IPS-NIHi7 (cell line): ENCODE data around the gene AK3.

ENCODE experiments used
- DNase-seq: peaks from one replicate; pipeline ENCODE4 v3.0.0; 2012; ENCODE audit warnings: mixed read lengths; ENCODE audit errors: extremely low spot score

AK3 gene

DNA sequence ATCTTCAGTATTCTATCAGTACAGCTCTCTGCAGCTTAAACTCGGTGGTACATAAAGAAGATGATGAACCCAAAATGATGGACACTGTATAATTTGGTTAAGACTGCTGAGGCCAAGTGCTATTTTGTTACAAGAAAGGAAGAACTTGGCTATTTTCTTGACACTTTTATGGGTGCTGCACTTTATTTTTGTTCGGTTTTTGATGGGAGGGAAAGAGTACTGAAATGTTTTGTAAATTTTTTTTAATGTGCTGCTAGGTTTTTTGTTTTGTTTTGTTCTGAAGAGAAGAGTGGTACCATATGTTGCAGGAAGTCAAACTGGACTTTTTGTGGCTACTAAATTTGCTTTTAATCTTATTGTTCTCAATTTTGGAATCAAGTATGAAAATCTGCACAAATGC lies 35.0 kb downstream of the AK3 start:
- no peak for DNase-seq

DNA sequence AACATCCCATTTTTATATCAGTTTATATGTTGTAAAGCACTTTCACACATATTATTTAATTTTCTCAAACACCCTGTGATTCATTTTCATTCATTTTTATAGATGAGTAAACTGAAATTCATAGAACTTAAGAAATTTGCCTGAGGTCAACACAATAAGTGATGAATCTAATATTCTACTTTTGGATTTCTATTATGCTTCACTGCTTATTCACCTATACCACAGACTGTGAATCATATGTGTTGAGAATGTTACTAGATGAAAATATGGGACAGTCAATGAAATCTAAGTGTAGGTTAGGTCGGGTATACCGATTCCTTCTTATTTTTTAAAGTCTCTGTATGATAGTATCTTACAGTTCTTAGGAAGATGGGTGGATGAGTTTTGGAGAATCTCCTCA lies 36.9 kb downstream of the AK3 start:
- DNase-seq = no peak

DNA sequence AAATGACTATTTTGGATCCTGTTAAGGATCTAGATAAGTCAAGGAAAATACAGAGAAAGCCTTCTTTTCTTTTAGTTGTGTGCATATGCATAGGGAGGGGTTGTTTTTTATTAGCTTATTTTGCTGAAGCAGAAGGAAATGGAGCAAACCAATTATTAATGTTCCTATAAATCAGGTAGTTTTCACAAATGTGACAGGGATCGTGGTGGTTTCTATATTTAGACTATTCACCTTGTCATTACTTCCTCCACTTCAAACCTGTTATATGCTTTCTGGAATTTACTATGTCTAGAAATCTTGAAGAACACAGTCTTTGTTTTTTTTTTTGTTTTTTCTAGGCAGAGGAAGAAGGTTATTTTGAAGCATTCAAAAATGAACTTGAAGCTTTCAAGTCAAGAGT lies 39.5 kb downstream of the AK3 start:
- no peak for DNase-seq

DNA sequence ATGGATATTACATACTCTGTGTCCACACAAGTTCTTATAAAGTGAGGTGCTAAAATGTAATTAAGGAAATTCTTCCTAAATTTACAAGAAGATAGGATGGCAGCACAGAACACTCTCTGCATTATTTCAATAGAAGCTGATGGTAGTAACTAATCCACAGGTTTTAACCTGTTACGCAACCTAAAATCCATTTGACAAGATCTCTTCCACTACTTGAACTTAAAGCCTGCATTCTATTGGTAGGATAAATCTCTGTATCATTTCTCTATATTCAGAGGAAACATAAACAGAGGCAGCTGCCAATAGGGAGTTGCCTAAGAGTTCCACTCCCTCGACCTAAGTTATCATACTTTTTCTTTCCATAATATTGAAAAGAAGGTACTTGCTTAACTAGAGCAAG lies 40.1 kb downstream of the AK3 start:
- DNase-seq = no peak

GRCh38 chr9:4700091-4700490 lies 40.9 kb downstream of the AK3 start:
- no peak for DNase-seq

DNA sequence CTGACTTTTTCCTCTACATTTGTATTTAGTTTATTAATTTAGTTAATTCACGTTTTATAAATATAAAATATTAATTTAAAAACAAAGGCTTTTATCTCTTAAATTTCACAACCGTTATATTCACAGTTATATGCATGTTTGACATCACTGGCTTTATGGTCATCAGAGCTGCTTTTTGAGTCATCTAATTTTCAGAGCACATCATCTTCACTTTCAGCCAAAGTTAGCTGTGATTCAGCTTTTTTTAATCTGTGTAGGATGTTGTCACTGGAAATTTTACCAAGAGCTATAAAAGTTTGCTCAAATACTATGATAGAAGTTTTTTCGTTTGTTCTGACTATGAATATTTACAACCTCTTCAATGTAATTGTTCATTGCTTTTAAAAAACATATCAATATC lies 49.2 kb downstream of the AK3 start:
- DNase-seq = no peak

DNA sequence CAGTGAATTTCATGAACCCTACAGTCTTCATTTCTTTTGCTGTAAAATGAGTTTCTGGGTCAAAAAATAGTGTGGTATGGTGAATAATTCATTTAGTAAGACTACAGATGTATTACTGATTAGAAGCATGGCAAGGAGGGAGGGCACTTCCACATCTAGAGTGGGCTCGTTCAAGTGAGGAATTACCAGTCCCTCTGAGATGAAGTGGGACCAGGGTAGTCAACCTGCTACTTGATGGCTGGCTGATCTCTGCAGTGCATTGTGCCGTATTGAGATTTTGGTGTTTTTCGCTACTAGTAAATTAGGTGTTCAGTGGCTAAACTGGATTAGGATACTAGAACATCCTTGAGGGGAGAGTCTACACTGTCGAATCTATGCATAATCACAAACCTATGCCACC lies 50.9 kb downstream of the AK3 start:
- DNase-seq = no peak

DNA sequence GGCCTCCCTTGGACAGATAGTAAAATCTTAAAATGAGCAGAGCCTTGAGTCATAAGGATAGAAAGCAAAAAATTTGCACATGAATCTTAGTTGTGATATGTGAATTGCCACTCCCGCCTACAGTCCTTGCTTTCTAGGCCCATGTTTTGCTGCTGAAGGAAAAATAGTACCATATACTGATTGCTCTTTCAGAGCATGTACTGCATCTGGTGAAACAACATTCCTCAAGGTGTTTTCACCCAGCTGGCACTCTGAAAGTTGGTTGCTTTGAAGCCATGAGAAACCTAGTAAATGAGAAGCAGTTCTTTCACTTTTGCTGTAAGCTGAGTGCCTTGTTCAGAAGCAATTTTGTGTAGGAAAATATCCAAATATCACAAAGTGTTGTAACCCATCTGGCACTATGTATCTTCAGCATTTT lies 51.3 kb downstream of the AK3 start:
- no peak for DNase-seq

DNA sequence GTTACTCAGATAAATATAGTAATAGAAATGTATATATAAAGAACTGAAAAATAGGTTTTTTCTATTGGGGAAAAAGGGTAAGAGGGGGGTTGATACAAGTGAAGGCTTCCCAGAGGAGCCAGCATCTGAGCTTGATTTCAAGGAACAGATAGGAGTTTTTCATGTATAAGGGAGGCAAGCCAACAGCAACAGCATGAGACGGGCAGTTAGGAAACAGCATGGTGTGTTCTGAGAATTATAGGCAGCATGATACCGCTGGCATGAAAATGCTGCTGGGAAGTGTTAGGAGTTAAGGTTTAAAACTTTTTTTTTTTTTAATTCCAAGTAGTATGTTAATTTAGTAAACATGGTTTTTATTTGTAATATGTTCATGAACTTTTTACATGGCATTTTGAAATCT lies 52.0 kb downstream of the AK3 start:
- DNase-seq = no peak

- no peak for DNase-seq
Observed at GRCh38 chr9:4686584-4686983, 54.4 kb downstream of the AK3 start.

GRCh38 chr9:4686112-4686511 lies 54.9 kb downstream of the AK3 start:
- no peak for DNase-seq

DNA sequence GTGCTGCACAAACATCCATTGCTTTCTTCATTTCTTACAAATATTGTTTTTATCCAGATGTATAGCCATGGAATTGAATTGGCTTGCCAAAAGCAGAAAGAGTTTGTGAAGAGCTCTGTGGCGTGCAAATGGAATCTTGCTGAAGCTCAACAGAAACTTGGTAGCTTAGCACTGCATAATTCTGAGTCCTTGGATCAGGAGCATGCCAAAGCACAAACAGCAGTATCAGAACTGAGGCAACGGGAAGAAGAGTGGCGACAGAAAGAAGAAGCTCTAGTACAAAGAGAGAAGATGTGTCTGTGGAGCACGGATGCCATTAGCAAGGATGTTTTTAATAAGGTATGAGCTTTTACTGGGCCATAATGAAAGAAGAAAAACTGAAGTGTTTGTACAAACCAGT lies 56.2 kb downstream of the AK3 start:
- DNase-seq = no peak

DNA sequence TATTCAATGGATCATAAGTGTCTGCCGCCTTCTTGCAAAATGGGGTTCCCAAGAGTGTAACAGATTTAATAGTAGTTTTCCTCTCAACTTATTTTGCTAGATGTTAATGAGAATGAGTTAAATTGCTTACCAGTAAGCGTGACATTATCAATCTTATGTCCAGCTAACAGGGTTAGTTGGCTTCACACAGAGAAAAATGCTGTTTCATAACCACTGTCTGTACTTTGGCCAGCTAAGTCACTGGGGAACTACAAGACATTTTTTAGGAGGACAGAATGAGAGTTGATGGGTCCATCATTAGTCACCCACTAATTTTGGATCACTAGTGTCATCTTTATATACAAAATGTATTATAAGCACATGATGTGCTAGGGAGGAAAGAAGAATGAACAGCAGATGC lies 60.3 kb downstream of the AK3 start:
- DNase-seq = no peak

DNA sequence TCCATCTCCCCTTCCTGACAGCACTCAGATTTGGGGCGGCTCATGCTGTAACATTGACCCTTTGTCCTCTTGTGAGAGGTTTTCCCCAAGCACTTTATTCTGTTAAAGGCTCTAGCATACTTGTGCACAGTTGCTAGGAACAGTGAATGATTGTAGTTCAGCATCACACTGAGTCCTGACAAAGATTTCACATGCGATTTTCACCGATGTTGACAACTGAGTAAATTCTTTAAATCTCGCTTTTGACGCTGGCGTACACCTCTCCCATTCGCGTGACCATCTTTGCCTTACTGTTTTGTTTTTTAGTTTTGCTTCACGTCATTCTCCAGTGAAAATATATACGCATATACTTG lies 60.9 kb downstream of the AK3 start:
- no peak for DNase-seq

DNA sequence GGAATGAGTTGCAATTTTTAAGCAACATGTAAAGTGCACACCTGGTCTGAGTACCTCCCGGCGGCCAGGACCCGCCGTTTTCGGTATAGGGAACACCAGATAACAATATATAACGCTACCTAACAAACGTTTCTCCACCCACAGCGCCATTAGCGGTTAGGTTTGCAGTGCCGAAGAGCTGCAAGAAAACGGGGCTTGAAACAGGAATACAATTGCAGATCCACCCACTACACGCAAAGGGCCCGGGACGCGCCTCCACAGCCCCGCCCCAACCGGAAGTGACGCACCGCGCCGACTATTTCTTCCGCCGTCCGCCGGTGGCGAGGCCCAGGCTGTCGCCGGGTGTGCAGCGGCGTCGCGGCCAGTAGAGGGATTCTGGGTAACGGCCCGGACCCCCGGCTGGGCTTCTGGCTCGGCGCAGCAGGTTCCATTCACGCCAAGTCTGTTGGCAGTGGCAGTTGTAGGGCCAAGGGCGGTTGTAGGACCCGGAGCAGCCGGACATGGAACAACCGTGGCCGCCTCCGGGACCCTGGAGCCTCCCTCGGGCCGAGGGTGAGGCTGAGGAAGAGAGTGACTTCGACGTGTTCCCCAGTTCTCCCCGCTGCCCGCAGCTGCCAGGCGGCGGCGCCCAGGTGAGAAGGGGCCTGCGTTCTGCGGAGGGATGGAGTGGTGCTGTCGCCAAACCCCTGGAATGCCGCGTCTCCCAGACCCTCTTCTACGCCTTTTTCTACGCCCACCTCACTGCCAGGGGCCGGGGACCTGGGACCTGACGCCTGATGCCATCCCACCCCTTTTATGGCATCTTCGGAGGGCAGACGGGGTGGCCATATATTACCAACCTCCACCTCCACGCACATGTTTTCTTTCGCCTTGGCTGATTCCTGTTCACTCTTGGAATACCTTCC lies 61.5 kb downstream of the AK3 start, which contains the start of gene CDC37L1:
Gene CDC37L1, plus strand, starts transcription at position 302 of the 905 bp plus-strand sequence. Its CDS starts 199 bp downstream, at position 501.
- DNase-seq = peak; percentile 94

- no peak for DNase-seq
Observed at GRCh38 chr9:4678679-4679267, 62.2 kb downstream of the AK3 start.

DNA sequence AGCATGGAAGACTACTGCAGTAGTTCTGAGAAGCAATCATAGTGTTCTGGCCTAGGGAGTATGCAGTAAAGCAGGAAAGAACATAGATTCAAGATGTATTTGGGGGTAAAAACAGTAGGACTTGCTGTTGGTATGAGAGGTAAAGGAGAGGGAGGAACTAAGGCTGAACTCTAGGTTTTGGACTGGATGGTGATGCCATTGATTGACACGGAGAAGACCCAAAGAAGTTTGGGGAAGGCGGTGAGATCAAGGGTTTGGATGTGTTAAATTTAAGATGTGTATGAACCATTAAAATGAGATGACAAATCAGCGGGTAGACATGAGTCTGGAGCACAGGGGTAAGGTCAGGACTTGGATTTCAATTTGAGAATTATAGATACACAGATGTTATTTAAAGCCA lies 63.6 kb downstream of the AK3 start:
- DNase-seq = no peak

DNA sequence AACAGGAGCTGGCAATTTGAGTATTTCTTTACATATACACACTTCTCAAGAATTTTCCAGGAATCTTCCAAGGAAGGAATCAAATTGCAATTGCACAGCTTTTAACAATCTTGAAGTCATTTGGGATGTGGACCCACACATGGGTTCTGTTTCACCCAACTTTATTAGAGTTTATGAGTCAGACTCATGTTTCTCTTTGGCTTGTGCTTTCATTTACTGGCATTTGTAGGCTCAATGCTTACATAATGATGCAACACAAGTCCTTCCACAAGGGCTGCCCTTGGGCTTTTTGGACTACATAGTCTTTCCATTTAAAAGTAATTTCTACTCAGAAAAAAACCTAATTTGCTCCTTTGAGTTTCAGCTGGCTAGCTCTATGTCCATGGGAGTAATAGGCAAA lies 66.2 kb downstream of the AK3 start:
- no peak for DNase-seq

- DNase-seq = no peak
Observed at GRCh38 chr9:4671737-4672136, 69.3 kb downstream of the AK3 start.

DNA sequence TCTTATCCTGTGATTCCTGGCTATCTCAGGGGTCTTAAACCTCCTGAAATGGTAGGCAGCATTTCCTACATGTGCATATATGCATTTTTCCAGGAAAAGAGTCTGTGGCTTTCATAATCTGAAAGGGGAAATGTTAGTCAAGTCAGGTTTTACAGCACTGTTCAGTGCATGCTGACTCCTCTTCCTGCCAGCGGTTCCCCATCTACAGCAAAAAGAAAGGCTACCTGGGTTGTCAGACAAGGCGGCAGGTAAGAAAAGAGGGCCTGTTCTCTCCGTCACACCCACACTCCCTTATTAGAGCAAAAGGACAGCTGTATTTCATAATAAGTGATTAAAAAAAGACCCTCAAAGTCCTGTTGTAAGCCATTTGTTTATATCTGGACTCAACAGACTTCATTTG lies 70.4 kb downstream of the AK3 start:
- DNase-seq = no peak

DNA sequence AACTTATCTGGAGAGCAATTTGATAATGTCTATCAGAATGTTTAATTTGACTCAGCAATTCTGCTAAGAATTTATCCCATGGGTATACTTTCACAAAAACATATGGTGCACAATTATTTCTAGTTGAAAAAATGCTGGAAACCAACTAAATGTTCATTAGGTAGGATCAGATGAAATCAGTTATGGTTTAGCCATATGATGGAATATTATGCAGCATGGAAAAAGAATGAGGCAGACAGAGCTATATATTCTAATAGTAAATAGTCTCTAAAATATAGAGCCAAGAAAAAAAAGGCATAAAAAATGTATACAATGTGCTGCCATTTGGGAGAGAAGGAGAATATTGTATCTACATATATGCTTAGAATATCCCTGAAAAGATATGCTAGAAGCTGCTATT lies 71.1 kb downstream of the AK3 start:
- DNase-seq = no peak

- no peak for DNase-seq
Observed at GRCh38 chr9:4668604-4669003, 72.4 kb downstream of the AK3 start.

DNA sequence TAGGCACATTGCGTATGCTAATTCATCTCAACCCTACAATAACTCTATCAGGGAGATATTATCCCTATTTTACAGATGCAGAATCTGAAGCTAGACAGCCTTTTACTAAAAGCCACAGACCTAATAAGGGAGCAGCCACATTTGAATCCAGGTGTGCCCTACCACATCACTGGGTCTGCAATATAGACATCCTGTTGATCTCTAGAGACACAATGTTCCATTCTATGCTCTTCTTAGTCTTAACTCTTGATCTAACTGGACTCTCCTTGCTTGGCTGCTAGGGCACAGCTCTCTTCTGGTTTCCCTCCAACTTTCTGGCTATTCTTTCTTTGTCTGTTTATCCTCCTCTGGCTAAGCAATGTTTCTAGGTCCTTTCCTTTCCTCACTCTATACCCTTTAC lies 73.3 kb downstream of the AK3 start:
- DNase-seq = no peak
